ENCODE data around the gene MSL1. TPM values are rescaled to one million over a fixed set of nuclear protein-coding genes. Genes with fewer than 3 reads are reported as not detected.
"Not testable (repeated sequence)": the region's sequence is repeated elsewhere in the genome, so short reads cannot be mapped to it uniquely, and the experiment has no call there.

Gene MSL1
- total RNA-seq, 2 donors from 2014 or later, result 95.4 to 108 TPM

DNA sequence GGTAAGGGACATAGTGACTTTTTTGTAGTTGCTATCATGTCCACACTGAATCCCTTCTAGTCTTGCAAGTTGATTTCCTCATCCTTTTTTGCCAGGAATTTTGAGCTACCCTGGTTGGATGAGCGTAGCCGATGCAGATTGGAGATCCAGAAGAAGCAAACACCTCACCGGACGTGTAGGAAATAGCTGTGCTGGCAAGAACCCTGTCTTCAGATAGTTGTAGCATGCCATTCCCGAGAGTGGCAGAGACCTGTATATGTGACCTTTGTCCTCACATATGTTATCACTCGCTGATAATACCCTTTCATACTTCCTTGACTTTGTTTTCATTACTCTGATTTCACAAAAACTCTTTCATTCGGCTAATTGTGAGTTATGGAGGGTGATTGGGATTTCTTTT, 12.4 kb downstream of the MSL1 start:
- Mint-ChIP-seq H3K4me3 (no peak overlapping the region), H3K9me3 (no peaks in the 10 kb centered on the region), H3K27me3 (ENCODE audit: insufficient read depth) (no peaks in the 10 kb centered on the region), H3K36me3 (ENCODE audit: low read depth) (peaks cover 83% of the 10 kb centered on the region), H3K27ac (no peak overlapping the region), H3K4me1 (no peaks in the 10 kb centered on the region)
- 94 to 95% methylated on average over 6 to 7 of the region's 7 CpGs for WGBS, 2 experiments (ENCODE audit: insufficient coverage in 1 of 2, insufficient read length in 1 of 2)
- Histone ChIP-seq H3K9ac (ENCODE audit: extremely low read depth, low read length, poor library complexity, severe bottlenecking) (no peak overlapping the region), H3K9me3 (ENCODE audit: control insufficient read depth, low read length) (no peaks in the 10 kb centered on the region), H3K4me3 (ENCODE audit: low read length) (no peak overlapping the region), H3K36me3 (ENCODE audit: control insufficient read depth, insufficient read depth, low read length) (peaks cover 84% of the 10 kb centered on the region), H3K27ac (ENCODE audit: low read depth, low read length) (no peak overlapping the region), H3K4me1 (ENCODE audit: control insufficient read depth, insufficient read depth, low read length) (no peaks in the 10 kb centered on the region), H3K27me3 (ENCODE audit: control insufficient read depth, insufficient read depth, low read length, poor library complexity, severe bottlenecking) (no peaks in the 10 kb centered on the region)
- no peak for DNase-seq
- TF ChIP-seq, protein P1, sequence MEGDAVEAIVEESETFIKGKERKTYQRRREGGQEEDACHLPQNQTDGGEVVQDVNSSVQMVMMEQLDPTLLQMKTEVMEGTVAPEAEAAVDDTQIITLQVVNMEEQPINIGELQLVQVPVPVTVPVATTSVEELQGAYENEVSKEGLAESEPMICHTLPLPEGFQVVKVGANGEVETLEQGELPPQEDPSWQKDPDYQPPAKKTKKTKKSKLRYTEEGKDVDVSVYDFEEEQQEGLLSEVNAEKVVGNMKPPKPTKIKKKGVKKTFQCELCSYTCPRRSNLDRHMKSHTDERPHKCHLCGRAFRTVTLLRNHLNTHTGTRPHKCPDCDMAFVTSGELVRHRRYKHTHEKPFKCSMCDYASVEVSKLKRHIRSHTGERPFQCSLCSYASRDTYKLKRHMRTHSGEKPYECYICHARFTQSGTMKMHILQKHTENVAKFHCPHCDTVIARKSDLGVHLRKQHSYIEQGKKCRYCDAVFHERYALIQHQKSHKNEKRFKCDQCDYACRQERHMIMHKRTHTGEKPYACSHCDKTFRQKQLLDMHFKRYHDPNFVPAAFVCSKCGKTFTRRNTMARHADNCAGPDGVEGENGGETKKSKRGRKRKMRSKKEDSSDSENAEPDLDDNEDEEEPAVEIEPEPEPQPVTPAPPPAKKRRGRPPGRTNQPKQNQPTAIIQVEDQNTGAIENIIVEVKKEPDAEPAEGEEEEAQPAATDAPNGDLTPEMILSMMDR (conservative IDR thresholded peaks at IDR 0.05), result no peak

DNA sequence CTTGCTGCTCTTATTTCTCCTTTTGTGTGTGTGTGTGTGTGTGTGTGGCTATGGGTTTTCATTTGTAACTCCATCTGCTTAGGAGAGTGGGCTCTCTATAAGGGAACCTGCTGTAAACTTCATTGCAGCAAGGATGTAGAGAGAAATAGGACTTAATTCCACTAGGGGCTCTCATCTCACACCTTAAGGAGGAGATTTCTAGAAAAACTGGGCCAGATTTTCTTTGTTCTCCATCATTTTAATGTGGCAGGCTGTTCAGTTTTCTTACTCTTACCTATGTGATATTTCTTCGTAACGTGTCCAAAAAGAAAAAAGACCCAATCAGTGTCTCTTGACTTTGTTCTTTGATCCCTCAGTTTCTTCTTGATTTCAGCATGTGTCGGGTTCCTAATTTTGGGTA, 14.0 kb downstream of the MSL1 start:
- DNase-seq, result no peak
- Histone ChIP-seq H3K9ac (ENCODE audit: extremely low read depth, low read length, poor library complexity, severe bottlenecking) (no peak overlapping the region), H3K27me3 (ENCODE audit: control insufficient read depth, insufficient read depth, low read length, poor library complexity, severe bottlenecking) (no peaks in the 10 kb centered on the region), H3K4me1 (ENCODE audit: control insufficient read depth, insufficient read depth, low read length) (no peaks in the 10 kb centered on the region), H3K36me3 (ENCODE audit: control insufficient read depth, insufficient read depth, low read length) (peaks cover 68% of the 10 kb centered on the region), H3K9me3 (ENCODE audit: control insufficient read depth, low read length) (no peaks in the 10 kb centered on the region), H3K27ac (ENCODE audit: low read depth, low read length) (no peak overlapping the region), H3K4me3 (ENCODE audit: low read length) (no peak overlapping the region)
- H3K27ac Mint-ChIP-seq, result no peak overlapping the region
- no peak overlapping the region for H3K4me3 Mint-ChIP-seq
- TF ChIP-seq, protein P1 (conservative IDR thresholded peaks at IDR 0.05), result peak; percentile 61
- H3K36me3 Mint-ChIP-seq (ENCODE audit: low read depth), result peaks cover 66% of the 10 kb centered on the region
- H3K27me3 Mint-ChIP-seq (ENCODE audit: insufficient read depth), result no peaks in the 10 kb centered on the region
- 93 to 94% methylated on average over 3 of the region's 3 CpGs for WGBS, 2 experiments (ENCODE audit: insufficient coverage in 1 of 2, insufficient read length in 1 of 2)
- peaks cover 4% of the 10 kb centered on the region for H3K4me1 Mint-ChIP-seq
- no peaks in the 10 kb centered on the region for H3K9me3 Mint-ChIP-seq

DNA sequence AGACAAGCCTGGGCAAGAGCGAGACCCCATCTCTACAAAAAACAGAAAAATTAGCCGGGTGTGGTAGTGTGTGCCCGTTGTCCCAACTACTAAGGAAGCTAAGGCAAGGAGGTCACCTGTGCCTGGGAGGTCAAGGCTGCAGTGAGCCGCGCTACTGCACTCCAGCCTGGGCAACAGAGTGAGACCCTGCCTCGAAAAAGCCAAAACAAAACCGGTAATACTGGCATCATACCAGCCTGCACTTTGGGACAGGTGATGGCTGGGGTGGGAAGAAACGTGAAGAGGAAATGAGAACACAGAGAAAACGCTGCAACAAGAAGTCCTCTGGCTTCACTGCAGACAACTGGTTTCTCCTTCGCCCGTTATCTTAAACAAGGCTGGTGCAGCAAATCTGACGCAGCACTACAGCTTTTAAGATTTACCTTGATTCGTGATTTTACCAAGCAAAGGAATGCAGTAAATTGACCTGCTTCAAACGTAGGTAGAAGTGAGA, 17.8 kb downstream of the MSL1 start:
- no peaks in the 10 kb centered on the region for H3K9me3 ChIP-seq (ENCODE audit: control insufficient read depth, low read length)
- peak overlapping the region; percentile 93 for H3K27ac ChIP-seq (ENCODE audit: low read depth, low read length)
- DNase-seq, result no peak
- peaks cover 50% of the 10 kb centered on the region for H3K36me3 ChIP-seq (ENCODE audit: control insufficient read depth, insufficient read depth, low read length)
- TF ChIP-seq, protein P1 (conservative IDR thresholded peaks at IDR 0.05), result no peak
- peak overlapping the region; percentile 95 for H3K9ac ChIP-seq (ENCODE audit: extremely low read depth, low read length, poor library complexity, severe bottlenecking)
- Mint-ChIP-seq H3K27ac (peak overlapping the region; percentile 95), H3K36me3 (ENCODE audit: low read depth) (peaks cover 49% of the 10 kb centered on the region), H3K4me1 (peaks cover 16% of the 10 kb centered on the region), H3K27me3 (ENCODE audit: insufficient read depth) (no peaks in the 10 kb centered on the region), H3K4me3 (peak overlapping the region; percentile 82), H3K9me3 (no peaks in the 10 kb centered on the region)
- 52 to 56% methylated on average over 14 of the region's 14 CpGs for WGBS, 2 experiments (ENCODE audit: insufficient coverage in 1 of 2, insufficient read length in 1 of 2)
- H3K4me1 ChIP-seq (ENCODE audit: control insufficient read depth, insufficient read depth, low read length), result peaks cover 6% of the 10 kb centered on the region
- no peaks in the 10 kb centered on the region for H3K27me3 ChIP-seq (ENCODE audit: control insufficient read depth, insufficient read depth, low read length, poor library complexity, severe bottlenecking)
- H3K4me3 ChIP-seq (ENCODE audit: low read length), result peak overlapping the region; percentile 97

DNA sequence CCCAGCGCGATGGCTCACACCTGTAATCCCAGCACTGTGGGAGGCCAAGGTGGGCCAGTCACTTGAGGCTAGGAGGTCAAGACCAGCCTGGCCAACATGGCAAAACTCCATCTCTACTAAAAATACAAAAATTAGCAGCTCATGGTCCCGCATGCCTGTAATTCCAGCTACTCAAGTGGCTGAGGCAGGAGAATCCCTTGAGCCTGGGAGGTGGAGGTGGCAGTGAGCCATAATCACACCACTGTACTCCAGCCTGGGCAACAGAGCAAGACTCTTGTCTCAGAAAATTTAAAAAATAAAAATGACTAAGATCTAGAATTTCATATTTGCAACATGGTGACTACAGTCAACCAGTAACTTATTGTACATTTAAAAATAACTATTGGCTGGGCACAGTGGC, 21.4 kb downstream of the MSL1 start:
- H3K27ac ChIP-seq (ENCODE audit: low read depth, low read length); H3K4me1 ChIP-seq (ENCODE audit: control insufficient read depth, insufficient read depth, low read length); H3K4me3 Mint-ChIP-seq; H3K4me3 ChIP-seq (ENCODE audit: low read length); H3K27me3 ChIP-seq (ENCODE audit: control insufficient read depth, insufficient read depth, low read length, poor library complexity, severe bottlenecking); H3K27me3 Mint-ChIP-seq (ENCODE audit: insufficient read depth); H3K9me3 Mint-ChIP-seq; DNase-seq; H3K9me3 ChIP-seq (ENCODE audit: control insufficient read depth, low read length); H3K9ac ChIP-seq (ENCODE audit: extremely low read depth, low read length, poor library complexity, severe bottlenecking); H3K27ac Mint-ChIP-seq: not testable (repeated sequence)
- 94 to 100% methylated on average over 2 to 3 of the region's 3 CpGs for WGBS, 2 experiments (ENCODE audit: insufficient coverage in 1 of 2, insufficient read length in 1 of 2)
- Mint-ChIP-seq H3K4me1 (peaks cover 16% of the 10 kb centered on the region), H3K36me3 (ENCODE audit: low read depth) (peaks cover 49% of the 10 kb centered on the region)
- H3K36me3 ChIP-seq (ENCODE audit: control insufficient read depth, insufficient read depth, low read length), result peaks cover 45% of the 10 kb centered on the region
